Lower lobe of right lung (tissue), 2 donors: ENCODE measurements around the gene LAMB3. TPM values are rescaled to one million over a fixed set of nuclear protein-coding genes. Genes with fewer than 3 reads are reported as not detected.

ENCODE experiments used
- ATAC-seq, 2 donors: fragments of 200-7000 bp; cut with Tn5 transposase; one replicate each; pipeline ENCODE4 v1.9.1; 2020 to 2022; ENCODE audit warnings: mild to moderate bottlenecking in 2 of 2, moderate library complexity in 2 of 2
- DNase-seq: peaks from one replicate; pipeline ENCODE4 v3.0.0-alpha.2; 2020
- H3K27ac ChIP-seq: fragments of 200-600 bp; one replicate; pipeline ENCODE4 v1.8.0; 2022
- H3K27me3 ChIP-seq: fragments of 200-600 bp; one replicate; pipeline ENCODE4 v1.8.0; 2022; ENCODE audit warnings: low read depth
- H3K36me3 ChIP-seq: fragments of 200-600 bp; one replicate; pipeline ENCODE4 v1.8.0; 2022; ENCODE audit warnings: mild to moderate bottlenecking
- H3K4me1 ChIP-seq: fragments of 200-600 bp; one replicate; pipeline ENCODE4 v1.8.0; 2022
- H3K4me3 ChIP-seq: fragments of 200-600 bp; one replicate; pipeline ENCODE4 v1.8.0; 2022; ENCODE audit warnings: mild to moderate bottlenecking
- H3K9me3 ChIP-seq: fragments of 200-600 bp; one replicate; pipeline ENCODE4 v1.8.0; 2022
- CTCF ChIP-seq: fragments of 200-600 bp; IDR thresholded peaks from one replicate; pipeline ENCODE4 v1.8.0; 2022; ENCODE audit warnings: antibody characterized with exemption, mild to moderate bottlenecking
- intact Hi-C: fragments of 100-400 bp; cut with DNase I; formaldehyde crosslinking; loops from one replicate; pipeline ENCODE4 v1.11.0; 2022
- total RNA-seq: library from RNA; stranded (reverse); fragmentation: NEBNext Ultra II Directional; extraction: Animal tissue kit (Norgen Biotek cat#: 25700); gene quantifications from one replicate; pipeline ENCODE4 v1.2.1, GENCODE V29; 2021
- donor health status: DM: no; HTN: yes; CAD: no; lungs with severe emphysema.

Gene LAMB3
- total RNA-seq, 1 donor from 2014 or later = 47.2 TPM

- Histone ChIP-seq H3K9me3 (no peaks in the 10 kb centered on the region), H3K4me1 (peaks cover 9% of the 10 kb centered on the region), H3K4me3 (peak within 1 kb of the TSS; percentile 9), H3K27me3 (peaks cover 53% of the 10 kb centered on the region), H3K27ac (no peak within 1 kb of the TSS), H3K36me3 (no peaks in the 10 kb centered on the region)
- no peak for TF ChIP-seq CTCF
- intact Hi-C loops = no loop called here
- ATAC-seq (peak in 1 of 2 donors; percentile 31), DNase-seq (no peak)
These were observed 68.8 kb downstream of the LAMB3 start, which contains the start of gene CAMK1G for GRCh38 chr1:209583408-209583807. Gene CAMK1G (plus strand): TSS chr1:209583714. CDS start chr1:209594984, 11,270 bp downstream.

- peaks cover 4% of the 10 kb centered on the region for H3K4me1 ChIP-seq
- TF ChIP-seq CTCF = no peak
- intact Hi-C loops = no loop called here
- no peak overlapping the region for H3K27ac ChIP-seq
- no peak overlapping the region for H3K4me3 ChIP-seq
- peaks cover 57% of the 10 kb centered on the region for H3K27me3 ChIP-seq
- no peaks in the 10 kb centered on the region for H3K9me3 ChIP-seq
- no peak for DNase-seq
- H3K36me3 ChIP-seq = no peaks in the 10 kb centered on the region
- no peak for ATAC-seq
These were observed 71.6 kb downstream of the LAMB3 start for GRCh38 chr1:209580577-209580976.

GRCh38 chr1:209577346-209577745, 74.9 kb downstream of the LAMB3 start:
- intact Hi-C loops = loop anchor here (5.0 kb wide), 1 partner anchor 115 kb away; no protein-coding TSS in a partner anchor
- no peak overlapping the region for H3K27ac ChIP-seq
- H3K9me3 ChIP-seq = no peaks in the 10 kb centered on the region
- no peak for TF ChIP-seq CTCF
- no peak for ATAC-seq
- no peak for DNase-seq
- no peak overlapping the region for H3K4me3 ChIP-seq
- no peaks in the 10 kb centered on the region for H3K36me3 ChIP-seq
- no peaks in the 10 kb centered on the region for H3K4me1 ChIP-seq
- peaks cover 28% of the 10 kb centered on the region for H3K27me3 ChIP-seq

- Histone ChIP-seq H3K4me1 (no peaks in the 10 kb centered on the region), H3K9me3 (no peaks in the 10 kb centered on the region), H3K27ac (no peak overlapping the region), H3K36me3 (no peaks in the 10 kb centered on the region), H3K27me3 (peaks cover 20% of the 10 kb centered on the region), H3K4me3 (no peak overlapping the region)
- intact Hi-C loops = loop anchor here (5.0 kb wide), 1 partner anchor 116 kb away; no protein-coding TSS in a partner anchor
- TF ChIP-seq CTCF = peak; percentile 91
- ATAC-seq (peak; percentile 94 to 97), DNase-seq (peak; percentile 78)
These were observed 75.6 kb downstream of the LAMB3 start for GRCh38 chr1:209576392-209577197.

- DNase-seq (no peak), ATAC-seq (no peak)
- Histone ChIP-seq H3K27ac (no peak overlapping the region), H3K36me3 (no peaks in the 10 kb centered on the region), H3K27me3 (peaks cover 1% of the 10 kb centered on the region), H3K9me3 (no peaks in the 10 kb centered on the region), H3K4me1 (no peaks in the 10 kb centered on the region), H3K4me3 (no peak overlapping the region)
- TF ChIP-seq CTCF = no peak
- intact Hi-C loops = no loop called here
These were observed 81.5 kb downstream of the LAMB3 start for GRCh38 chr1:209570743-209571142.
